ENCODE results near the gene SEC61G. TPM values are rescaled to one million over a fixed set of nuclear protein-coding genes. Genes with fewer than 3 reads are reported as not detected.

SEC61G gene
- total RNA-seq = 100 to 1,000 TPM; 171 to 177 TPM

- peaks cover 18% of the 10 kb centered on the region for H3K36me3 Mint-ChIP-seq
- DNase-seq = peak; percentile 97
These were observed at the start of gene SEC61G for GRCh38 chr7:54758702-54759592. TSS of gene SEC61G (minus strand) at chr7:54759211. CDS start at chr7:54757588, 1,623 bp downstream.

GRCh38 chr7:54802841-54803240 lies 43.8 kb upstream of the SEC61G start:
- Mint-ChIP-seq H3K27ac (no peak overlapping the region), H3K4me3 (no peak overlapping the region), H3K4me1 (ENCODE audit: low read depth) (peaks cover 6% of the 10 kb centered on the region), H3K9me3 (no peaks in the 10 kb centered on the region), H3K27me3 (peaks cover 16% of the 10 kb centered on the region), H3K36me3 (no peaks in the 10 kb centered on the region)
- POLR2A ChIA-PET = no interaction called here
- DNase-seq = peak; percentile 72
- CTCF ChIA-PET = interaction anchor here (2.5 kb wide), 1 partner anchor 452 kb away, joined by 9 read pairs; no protein-coding TSS in a partner anchor
- intact Hi-C loops (cut with micrococcal nuclease) = loop anchor here (1.0 to 5.0 kb wide), 3 partner anchors 44 to 329 kb away; partner anchors contain the start of gene SEC61G

More at GRCh38 chr7:54758702-54759592, at the start of gene SEC61G:
- H3K27me3 Mint-ChIP-seq = peaks cover 4% of the 10 kb centered on the region
- ChIA-PET CTCF (interaction anchor here (0.6 to 2.8 kb wide), 7 partner anchors 10 to 496 kb away, joined by 3 to 31 read pairs (median 3); no protein-coding TSS in a partner anchor), POLR2A (interaction anchor here (0.6 to 1.8 kb wide), 11 partner anchors 8 to 1347 kb away, joined by 3 to 14 read pairs (median 3); partner anchors contain the start of genes CHCHD2 and LANCL2)
- peak within 1 kb of the TSS; percentile 100 for H3K4me3 Mint-ChIP-seq
- peaks cover 24% of the 10 kb centered on the region for H3K4me1 Mint-ChIP-seq (ENCODE audit: low read depth)
- H3K9me3 Mint-ChIP-seq = no peaks in the 10 kb centered on the region
- intact Hi-C loops (cut with micrococcal nuclease) = loop anchor here (1.0 to 10.0 kb wide), 8 partner anchors 15 to 1348 kb away; partner anchors contain the start of genes CHCHD2 and MRPS17
- peak within 1 kb of the TSS; percentile 94 for H3K27ac Mint-ChIP-seq

DNA sequence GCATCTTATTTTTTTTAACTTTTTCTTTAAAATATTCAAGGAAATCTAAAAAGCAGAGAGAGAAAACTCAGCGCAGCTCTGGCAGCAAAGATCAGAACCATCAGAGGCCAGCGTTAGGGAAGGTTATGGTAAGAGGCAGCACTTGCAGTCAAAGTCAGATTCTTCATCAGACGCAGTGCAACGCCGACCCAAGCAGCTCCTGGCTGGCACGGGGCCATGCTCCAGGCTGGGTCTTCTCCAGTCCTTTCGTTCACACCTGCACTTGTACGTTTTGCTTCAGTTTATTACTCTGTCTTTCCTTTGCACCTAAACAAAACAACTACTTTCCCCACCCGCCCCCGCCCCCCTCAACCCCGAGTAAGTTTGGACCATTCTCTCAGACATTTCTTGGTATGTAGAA lies 43.1 kb upstream of the SEC61G start:
- Mint-ChIP-seq H3K36me3 (no peaks in the 10 kb centered on the region), H3K4me1 (ENCODE audit: low read depth) (peaks cover 6% of the 10 kb centered on the region), H3K27me3 (peaks cover 20% of the 10 kb centered on the region), H3K4me3 (no peak overlapping the region), H3K9me3 (no peaks in the 10 kb centered on the region), H3K27ac (no peak overlapping the region)
- CTCF ChIA-PET = interaction anchor here (2.5 kb wide), 1 partner anchor 453 kb away, joined by 9 read pairs; no protein-coding TSS in a partner anchor
- intact Hi-C loops (cut with micrococcal nuclease) = loop anchor here (1.0 to 5.0 kb wide), 3 partner anchors 43 to 330 kb away; partner anchors contain the start of gene SEC61G
- DNase-seq = no peak
- POLR2A ChIA-PET = no interaction called here

DNA sequence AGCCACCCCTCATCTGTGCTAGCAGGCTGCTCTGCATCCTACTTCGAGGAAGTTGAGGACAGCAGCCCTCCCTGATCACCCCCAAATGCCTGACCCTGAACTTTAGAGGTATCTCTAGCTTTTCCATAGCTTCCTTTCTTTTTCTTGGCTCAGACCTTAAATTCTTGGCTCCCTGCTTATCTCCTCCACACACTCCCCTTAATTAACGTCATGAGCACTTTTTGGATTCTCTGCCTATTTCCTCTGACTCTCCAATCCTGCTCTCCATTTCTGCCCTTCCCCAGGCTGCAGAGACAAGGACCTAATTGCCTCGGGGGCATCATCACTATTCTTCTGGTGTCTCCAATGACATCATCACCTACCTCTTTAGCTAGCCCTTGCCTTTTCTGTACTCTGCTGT lies 40.8 kb upstream of the SEC61G start:
- ChIA-PET CTCF (no interaction called here), POLR2A (no interaction called here)
- Mint-ChIP-seq H3K27me3 (peaks cover 19% of the 10 kb centered on the region), H3K4me3 (no peak overlapping the region), H3K36me3 (no peaks in the 10 kb centered on the region), H3K4me1 (ENCODE audit: low read depth) (peaks cover 6% of the 10 kb centered on the region), H3K9me3 (no peaks in the 10 kb centered on the region), H3K27ac (no peak overlapping the region)
- intact Hi-C loops (cut with micrococcal nuclease) = loop anchor here (5.0 kb wide), 1 partner anchor 333 kb away; no protein-coding TSS in a partner anchor
- DNase-seq = no peak

GRCh38 chr7:54798530-54798929 lies 39.5 kb upstream of the SEC61G start:
- no peak overlapping the region for H3K4me3 Mint-ChIP-seq
- H3K27me3 Mint-ChIP-seq = peaks cover 19% of the 10 kb centered on the region
- DNase-seq = no peak
- H3K27ac Mint-ChIP-seq = no peak overlapping the region
- POLR2A ChIA-PET = no interaction called here
- CTCF ChIA-PET = no interaction called here
- H3K36me3 Mint-ChIP-seq = no peaks in the 10 kb centered on the region
- peaks cover 6% of the 10 kb centered on the region for H3K4me1 Mint-ChIP-seq (ENCODE audit: low read depth)
- H3K9me3 Mint-ChIP-seq = no peaks in the 10 kb centered on the region
- intact Hi-C loops (cut with micrococcal nuclease) = no loop called here

DNA sequence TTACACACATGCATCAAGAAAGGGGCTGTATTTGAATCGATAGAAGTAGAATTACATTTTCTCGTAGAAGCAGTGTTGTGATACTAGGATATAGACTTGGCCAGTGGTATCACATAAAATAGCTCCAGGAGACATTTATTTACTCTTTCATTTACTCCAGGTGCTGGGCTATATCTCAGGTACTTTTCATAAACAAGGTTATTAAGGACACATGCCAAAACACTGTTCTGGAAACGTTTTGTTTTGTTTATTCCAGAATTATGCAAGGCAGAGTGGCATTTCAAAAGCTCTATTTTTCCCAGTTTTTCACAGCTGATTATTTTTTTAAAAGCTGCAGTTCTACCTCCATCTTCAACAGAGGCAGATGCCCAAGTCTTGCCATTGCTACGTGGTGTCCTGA lies 37.8 kb upstream of the SEC61G start:
- no peak for DNase-seq
- ChIA-PET POLR2A (interaction anchor here (0.6 kb wide), 1 partner anchor 16 kb away, joined by 3 read pairs; no protein-coding TSS in a partner anchor), CTCF (no interaction called here)
- Mint-ChIP-seq H3K36me3 (no peaks in the 10 kb centered on the region), H3K27me3 (peaks cover 15% of the 10 kb centered on the region), H3K27ac (no peak overlapping the region), H3K4me1 (ENCODE audit: low read depth) (no peaks in the 10 kb centered on the region), H3K9me3 (no peaks in the 10 kb centered on the region), H3K4me3 (no peak overlapping the region)
- intact Hi-C loops (cut with micrococcal nuclease) = no loop called here

DNA sequence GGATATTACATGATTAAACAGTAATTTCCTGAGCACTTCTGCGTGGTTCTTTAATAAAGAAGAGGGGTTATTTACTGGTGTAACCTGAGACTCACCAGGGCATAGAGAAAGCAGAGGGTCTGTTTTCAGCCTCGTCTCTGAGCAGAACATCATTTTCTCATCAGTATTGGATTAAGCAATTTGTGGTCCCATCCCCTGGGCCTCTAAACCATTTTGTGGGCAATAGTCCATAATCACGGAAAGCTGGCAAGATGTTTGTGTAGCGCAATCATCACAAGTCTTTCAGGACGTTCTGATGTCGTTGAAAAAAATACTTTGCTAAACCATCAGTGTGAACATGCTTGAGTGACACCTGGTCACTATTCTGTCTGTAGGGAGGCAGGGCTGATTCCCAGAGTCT lies 37.1 kb upstream of the SEC61G start:
- Mint-ChIP-seq H3K9me3 (no peaks in the 10 kb centered on the region), H3K27me3 (peaks cover 13% of the 10 kb centered on the region), H3K27ac (no peak overlapping the region), H3K4me1 (ENCODE audit: low read depth) (no peaks in the 10 kb centered on the region), H3K4me3 (no peak overlapping the region), H3K36me3 (no peaks in the 10 kb centered on the region)
- POLR2A ChIA-PET = no interaction called here
- CTCF ChIA-PET = interaction anchor here (0.5 to 2.2 kb wide), 2 partner anchors 459 to 1522 kb away, joined by 4 to 6 read pairs; no protein-coding TSS in a partner anchor
- DNase-seq = no peak
- intact Hi-C loops (cut with micrococcal nuclease) = no loop called here

DNA sequence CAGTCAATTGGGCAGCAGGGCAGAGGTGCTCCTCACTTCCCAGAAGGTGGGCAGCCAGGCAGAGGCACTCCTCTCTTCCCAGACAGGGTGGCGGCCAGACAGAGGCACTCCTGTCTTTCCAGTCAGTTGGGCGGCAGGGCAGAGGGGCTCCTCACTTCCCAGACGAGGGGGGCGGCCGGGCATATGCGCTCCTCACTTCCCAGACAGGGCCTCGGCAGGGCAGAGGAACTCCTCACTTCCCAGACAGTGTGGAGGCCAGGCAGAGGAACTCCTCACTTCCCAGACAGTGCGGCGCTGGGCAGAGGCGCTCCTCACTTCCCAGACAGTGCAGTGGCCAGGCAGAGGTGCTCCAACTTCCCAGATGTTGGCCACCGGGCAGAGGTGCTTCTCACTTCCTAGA lies 33.4 kb upstream of the SEC61G start:
- ChIA-PET POLR2A (no interaction called here), CTCF (no interaction called here)
- DNase-seq = no peak
- Mint-ChIP-seq H3K4me1 (ENCODE audit: low read depth) (peaks cover 5% of the 10 kb centered on the region), H3K9me3 (no peaks in the 10 kb centered on the region), H3K36me3 (no peaks in the 10 kb centered on the region), H3K27ac (no peak overlapping the region), H3K4me3 (no peak overlapping the region), H3K27me3 (peaks cover 32% of the 10 kb centered on the region)
- intact Hi-C loops (cut with micrococcal nuclease) = no loop called here

GRCh38 chr7:54788664-54789063 lies 29.7 kb upstream of the SEC61G start:
- no peak overlapping the region for H3K4me3 Mint-ChIP-seq
- CTCF ChIA-PET = interaction anchor here (0.7 to 4.1 kb wide), 4 partner anchors 12 to 466 kb away, joined by 3 to 51 read pairs (median 9); no protein-coding TSS in a partner anchor
- peak; percentile 57 for DNase-seq
- intact Hi-C loops (cut with micrococcal nuclease) = loop anchor here (1.0 to 2.0 kb wide), 2 partner anchors 52 to 467 kb away; no protein-coding TSS in a partner anchor
- H3K9me3 Mint-ChIP-seq = no peaks in the 10 kb centered on the region
- H3K27ac Mint-ChIP-seq = no peak overlapping the region
- H3K4me1 Mint-ChIP-seq (ENCODE audit: low read depth) = peaks cover 5% of the 10 kb centered on the region
- no peaks in the 10 kb centered on the region for H3K36me3 Mint-ChIP-seq
- POLR2A ChIA-PET = no interaction called here
- H3K27me3 Mint-ChIP-seq = peaks cover 44% of the 10 kb centered on the region

DNA sequence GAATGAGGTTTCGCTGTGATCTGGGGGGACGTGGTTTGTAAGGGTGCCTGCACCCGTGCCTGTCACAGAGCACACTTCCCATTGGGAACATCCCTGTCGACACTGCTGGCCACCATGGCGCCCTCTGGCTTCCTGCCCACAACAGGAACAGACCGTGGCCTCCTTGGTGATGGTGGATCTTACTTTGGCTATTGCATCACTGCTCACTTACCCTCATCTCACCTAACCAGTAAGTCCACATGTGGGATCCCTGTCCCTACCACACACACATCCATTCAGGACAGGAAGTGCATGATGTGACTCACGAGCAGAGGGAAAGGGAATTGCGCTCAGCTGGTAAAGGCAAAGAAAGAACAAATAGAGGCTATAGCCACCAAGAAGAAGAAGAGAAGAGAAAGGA lies 26.2 kb upstream of the SEC61G start:
- ChIA-PET POLR2A (no interaction called here), CTCF (interaction anchor here (3.0 kb wide), 1 partner anchor 470 kb away, joined by 15 read pairs; no protein-coding TSS in a partner anchor)
- peaks cover 34% of the 10 kb centered on the region for H3K27me3 Mint-ChIP-seq
- no peak for DNase-seq
- intact Hi-C loops (cut with micrococcal nuclease) = no loop called here
- no peak overlapping the region for H3K27ac Mint-ChIP-seq
- no peaks in the 10 kb centered on the region for H3K36me3 Mint-ChIP-seq
- no peak overlapping the region for H3K4me3 Mint-ChIP-seq
- H3K4me1 Mint-ChIP-seq (ENCODE audit: low read depth) = peaks cover 5% of the 10 kb centered on the region
- H3K9me3 Mint-ChIP-seq = no peaks in the 10 kb centered on the region

GRCh38 chr7:54783952-54784351 lies 24.9 kb upstream of the SEC61G start:
- Mint-ChIP-seq H3K9me3 (no peaks in the 10 kb centered on the region), H3K4me3 (no peak overlapping the region), H3K27me3 (peaks cover 24% of the 10 kb centered on the region), H3K36me3 (no peaks in the 10 kb centered on the region), H3K4me1 (ENCODE audit: low read depth) (peaks cover 5% of the 10 kb centered on the region), H3K27ac (no peak overlapping the region)
- POLR2A ChIA-PET = no interaction called here
- CTCF ChIA-PET = interaction anchor here (3.0 kb wide), 1 partner anchor 471 kb away, joined by 15 read pairs; no protein-coding TSS in a partner anchor
- no peak for DNase-seq
- intact Hi-C loops (cut with micrococcal nuclease) = no loop called here

- Mint-ChIP-seq H3K27me3 (peaks cover 16% of the 10 kb centered on the region), H3K9me3 (no peaks in the 10 kb centered on the region), H3K4me3 (no peak overlapping the region), H3K36me3 (no peaks in the 10 kb centered on the region), H3K27ac (no peak overlapping the region), H3K4me1 (ENCODE audit: low read depth) (no peaks in the 10 kb centered on the region)
- intact Hi-C loops (cut with micrococcal nuclease) = no loop called here
- DNase-seq = no peak
- POLR2A ChIA-PET = no interaction called here
- CTCF ChIA-PET = interaction anchor here (3.0 kb wide), 1 partner anchor 472 kb away, joined by 15 read pairs; no protein-coding TSS in a partner anchor
These were observed 23.8 kb upstream of the SEC61G start for GRCh38 chr7:54782829-54783228.

All from activated CD4-positive, alpha-beta memory T cell treated with anti-CD3 and anti-CD28 coated beads for 36 hours (primary cell).